ENCODE results near the gene RTN4RL1. TPM values are rescaled to one million over a fixed set of nuclear protein-coding genes. Genes with fewer than 3 reads are reported as not detected.

RTN4RL1 gene
- total and polyA plus RNA-seq, 9 of the 15 experiments (the other 6 are each of a cell fraction or from before 2014, with no cell fraction given), result 0.04 to 0.06 (median 0.04) TPM; not detected in 5

DNA sequence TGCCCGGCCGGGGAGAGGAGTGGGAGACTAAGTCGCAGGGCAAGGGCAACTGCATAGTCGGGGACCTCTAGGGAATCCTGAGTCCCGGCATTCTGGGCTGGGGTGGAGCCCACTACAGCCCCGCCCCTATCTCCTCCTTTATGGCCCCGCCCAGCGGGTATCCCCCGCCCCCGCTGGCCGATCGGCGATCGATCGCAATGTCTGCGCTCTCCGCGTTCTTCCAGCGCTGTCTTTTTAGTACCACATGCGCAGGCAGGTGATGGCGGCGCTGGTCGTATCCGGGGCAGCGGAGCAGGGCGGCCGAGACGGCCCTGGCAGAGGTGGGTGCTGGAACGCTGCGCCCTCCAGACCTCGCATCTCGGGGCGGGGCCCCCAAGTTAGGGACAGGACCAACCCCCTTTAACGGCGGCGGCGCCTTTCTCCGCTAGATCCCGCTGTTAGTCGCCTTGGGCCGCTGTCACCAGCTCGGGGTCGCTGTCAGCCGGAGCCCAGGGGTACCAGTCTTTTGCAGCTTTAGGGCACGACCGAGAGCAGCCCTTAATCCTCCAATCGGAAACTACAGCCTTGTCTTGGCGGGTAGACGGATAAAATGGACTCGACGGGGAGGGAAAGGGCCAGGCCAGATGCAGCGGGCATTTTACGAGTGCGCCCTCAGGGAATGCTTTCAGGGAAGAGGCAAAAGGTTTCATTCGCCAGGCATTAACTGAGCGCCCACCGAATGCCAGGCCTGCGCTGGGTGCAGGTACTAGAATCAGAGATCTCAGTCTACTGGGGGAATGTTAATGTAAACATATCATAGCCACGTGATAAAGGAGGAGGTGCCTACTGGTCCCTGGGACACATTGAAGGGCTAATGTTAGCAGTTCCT, 5.0 kb upstream of the RTN4RL1 start, which contains the start of gene DPH1 (continued):
- TF ChIP-seq, protein P1, sequence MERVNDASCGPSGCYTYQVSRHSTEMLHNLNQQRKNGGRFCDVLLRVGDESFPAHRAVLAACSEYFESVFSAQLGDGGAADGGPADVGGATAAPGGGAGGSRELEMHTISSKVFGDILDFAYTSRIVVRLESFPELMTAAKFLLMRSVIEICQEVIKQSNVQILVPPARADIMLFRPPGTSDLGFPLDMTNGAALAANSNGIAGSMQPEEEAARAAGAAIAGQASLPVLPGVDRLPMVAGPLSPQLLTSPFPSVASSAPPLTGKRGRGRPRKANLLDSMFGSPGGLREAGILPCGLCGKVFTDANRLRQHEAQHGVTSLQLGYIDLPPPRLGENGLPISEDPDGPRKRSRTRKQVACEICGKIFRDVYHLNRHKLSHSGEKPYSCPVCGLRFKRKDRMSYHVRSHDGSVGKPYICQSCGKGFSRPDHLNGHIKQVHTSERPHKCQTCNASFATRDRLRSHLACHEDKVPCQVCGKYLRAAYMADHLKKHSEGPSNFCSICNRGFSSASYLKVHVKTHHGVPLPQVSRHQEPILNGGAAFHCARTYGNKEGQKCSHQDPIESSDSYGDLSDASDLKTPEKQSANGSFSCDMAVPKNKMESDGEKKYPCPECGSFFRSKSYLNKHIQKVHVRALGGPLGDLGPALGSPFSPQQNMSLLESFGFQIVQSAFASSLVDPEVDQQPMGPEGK (CRISPR knock-in tag; IDR thresholded peaks at IDR 0.05; ENCODE audit: borderline replicate concordance), result no peak
- TF ChIP-seq CBFA2T2 (conservative IDR thresholded peaks at IDR 0.05) (no peak), SREBF1 (IDR thresholded peaks at IDR 0.05; ENCODE audit: borderline replicate concordance, low read depth, low read length) (no peak), ZBTB8A (IDR thresholded peaks at IDR 0.05; ENCODE audit: partially characterized antibody) (no peak), CBX8 (IDR thresholded peaks at IDR 0.05; ENCODE audit: borderline replicate concordance, extremely low read depth, low read depth, low read length, poor library complexity, severe bottlenecking) (no peak), POLR2A (conservative IDR thresholded peaks at IDR 0.05) (peak; percentile 75), JUN (IDR thresholded peaks at IDR 0.05; ENCODE audit: borderline replicate concordance, low read depth, low read length) (peak; percentile 16; the same call in 1 of the 2 replicates), JUN (CRISPR knock-in tag; IDR thresholded peaks at IDR 0.05; ENCODE audit: borderline replicate concordance) (0 out of 2 replicates have a peak, but pooled peaks have one; percentile 17), XRCC5 (IDR thresholded peaks at IDR 0.05; ENCODE audit: low read depth, low read length) (peak; percentile 93), POLR2G (IDR thresholded peaks at IDR 0.05; ENCODE audit: low read depth, low read length) (peak; percentile 92), ETV5 (CRISPR knock-in tag; IDR thresholded peaks at IDR 0.05; ENCODE audit: low read depth) (peak; percentile 54; the same call in 1 of the 2 replicates), ZNF431 (CRISPR knock-in tag; IDR thresholded peaks at IDR 0.05) (no peak), MEIS2 (IDR thresholded peaks at IDR 0.05; ENCODE audit: partially characterized antibody) (peak; percentile 57), HDAC1 (IDR thresholded peaks at IDR 0.05) (peak; percentile 63 to 100; a peak in 3 of 4 replicates), C11orf30 (IDR thresholded peaks at IDR 0.05; ENCODE audit: low read depth) (peak; percentile 66), CREM (IDR thresholded peaks at IDR 0.05; ENCODE audit: low read depth) (peak; percentile 62), FOXP1 (CRISPR knock-in tag; IDR thresholded peaks at IDR 0.05) (peak; percentile 61; the same call in 1 of the 2 replicates), NBN (IDR thresholded peaks at IDR 0.05; ENCODE audit: low read depth) (0 out of 2 replicates have a peak, but pooled peaks have one; percentile 20)
- TF ChIP-seq, protein P2, sequence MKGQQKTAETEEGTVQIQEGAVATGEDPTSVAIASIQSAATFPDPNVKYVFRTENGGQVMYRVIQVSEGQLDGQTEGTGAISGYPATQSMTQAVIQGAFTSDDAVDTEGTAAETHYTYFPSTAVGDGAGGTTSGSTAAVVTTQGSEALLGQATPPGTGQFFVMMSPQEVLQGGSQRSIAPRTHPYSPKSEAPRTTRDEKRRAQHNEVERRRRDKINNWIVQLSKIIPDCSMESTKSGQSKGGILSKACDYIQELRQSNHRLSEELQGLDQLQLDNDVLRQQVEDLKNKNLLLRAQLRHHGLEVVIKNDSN (CRISPR knock-in tag; IDR thresholded peaks at IDR 0.05), result peak; percentile 87
- TF ChIP-seq, protein P3, sequence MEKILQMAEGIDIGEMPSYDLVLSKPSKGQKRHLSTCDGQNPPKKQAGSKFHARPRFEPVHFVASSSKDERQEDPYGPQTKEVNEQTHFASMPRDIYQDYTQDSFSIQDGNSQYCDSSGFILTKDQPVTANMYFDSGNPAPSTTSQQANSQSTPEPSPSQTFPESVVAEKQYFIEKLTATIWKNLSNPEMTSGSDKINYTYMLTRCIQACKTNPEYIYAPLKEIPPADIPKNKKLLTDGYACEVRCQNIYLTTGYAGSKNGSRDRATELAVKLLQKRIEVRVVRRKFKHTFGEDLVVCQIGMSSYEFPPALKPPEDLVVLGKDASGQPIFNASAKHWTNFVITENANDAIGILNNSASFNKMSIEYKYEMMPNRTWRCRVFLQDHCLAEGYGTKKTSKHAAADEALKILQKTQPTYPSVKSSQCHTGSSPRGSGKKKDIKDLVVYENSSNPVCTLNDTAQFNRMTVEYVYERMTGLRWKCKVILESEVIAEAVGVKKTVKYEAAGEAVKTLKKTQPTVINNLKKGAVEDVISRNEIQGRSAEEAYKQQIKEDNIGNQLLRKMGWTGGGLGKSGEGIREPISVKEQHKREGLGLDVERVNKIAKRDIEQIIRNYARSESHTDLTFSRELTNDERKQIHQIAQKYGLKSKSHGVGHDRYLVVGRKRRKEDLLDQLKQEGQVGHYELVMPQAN (IDR thresholded peaks at IDR 0.05; ENCODE audit: borderline replicate concordance), result peak; percentile 99
- TF ChIP-seq, protein P4, sequence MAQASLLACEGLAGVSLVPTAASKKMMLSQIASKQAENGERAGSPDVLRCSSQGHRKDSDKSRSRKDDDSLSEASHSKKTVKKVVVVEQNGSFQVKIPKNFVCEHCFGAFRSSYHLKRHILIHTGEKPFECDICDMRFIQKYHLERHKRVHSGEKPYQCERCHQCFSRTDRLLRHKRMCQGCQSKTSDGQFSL (CRISPR knock-in tag; IDR thresholded peaks at IDR 0.05), result no peak
- TF ChIP-seq, protein P4 (tag; IDR thresholded peaks at IDR 0.05), result no peak
